SJCRH30 (cell line): ENCODE results near the gene TMEM267. TPM values are rescaled to one million over a fixed set of nuclear protein-coding genes. Genes with fewer than 3 reads are reported as not detected.
"Not testable (repeated sequence)": the region's sequence is repeated elsewhere in the genome, so short reads cannot be mapped to it uniquely, and the experiment has no call there.

Source experiments
- DNase-seq, 2 experiments: peaks; one replicate each; pipeline ENCODE4 v3.0.0-alpha.2; 2015 to 2020
- H3K27ac ChIP-seq: fragments of 250-450 bp; sonication (Bioruptor Pico); 2 replicates; pipeline ENCODE4 v1.5.1; 2020; ENCODE audit warnings: mild to moderate bottlenecking, moderate library complexity
- H3K27me3 ChIP-seq: fragments of 250-450 bp; sonication (Bioruptor Pico); 2 replicates; pipeline ENCODE4 v1.5.1; 2020; ENCODE audit warnings: mild to moderate bottlenecking, moderate library complexity
- H3K36me3 ChIP-seq: fragments of 250-450 bp; sonication (Bioruptor Pico); 2 replicates; pipeline ENCODE4 v1.5.1; 2020; ENCODE audit warnings: mild to moderate bottlenecking, moderate library complexity
- H3K4me1 ChIP-seq: fragments of 250-450 bp; sonication (Bioruptor Pico); 2 replicates; pipeline ENCODE4 v1.5.1; 2020; ENCODE audit warnings: mild to moderate bottlenecking, moderate library complexity
- H3K4me3 ChIP-seq: fragments of 250-450 bp; sonication (Bioruptor Pico); 2 replicates; pipeline ENCODE4 v1.5.1; 2020; ENCODE audit warnings: mild to moderate bottlenecking, moderate library complexity
- H3K9me3 ChIP-seq: fragments of 250-450 bp; sonication (Bioruptor Pico); replicated peaks from 2 replicates; pipeline ENCODE4 v1.5.1; 2020; ENCODE audit warnings: mild to moderate bottlenecking, moderate library complexity
- total RNA-seq: library from RNA; depleted of rRNA; stranded (reverse); fragments of >200 nt; shearing (Covaris generic); gene quantifications from 2 replicates; pipeline ENCODE4 v1.2.3, GENCODE V29; 2014; rRNA removed

Gene TMEM267
- 16.2 and 17.3 TPM in 2 replicates for total RNA-seq

GRCh38 chr5:43483298-43484105, at the start of gene TMEM267:
Gene TMEM267 (minus strand): TSS chr5:43483865. CDS start chr5:43453969, 29,896 bp downstream.
- peak within 1 kb of the TSS; percentile 78 for H3K4me3 ChIP-seq
- no peaks in the 10 kb centered on the region for H3K27me3 ChIP-seq
- H3K27ac ChIP-seq: peak within 1 kb of the TSS; percentile 85
- peaks cover 6% of the 10 kb centered on the region for H3K36me3 ChIP-seq
- no peaks in the 10 kb centered on the region for H3K9me3 ChIP-seq
- peaks cover 4% of the 10 kb centered on the region; the same call in 1 of the 2 replicates for H3K4me1 ChIP-seq
- DNase-seq: peak; percentile 93 to 97

GRCh38 chr5:43530648-43531047, 47.0 kb upstream of the TMEM267 start:
- H3K36me3 ChIP-seq: peaks cover 88% of the 10 kb centered on the region
- no peaks in the 10 kb centered on the region for H3K4me1 ChIP-seq
- no peaks in the 10 kb centered on the region for H3K9me3 ChIP-seq
- no peak overlapping the region for H3K4me3 ChIP-seq
- no peak for DNase-seq
- H3K27ac ChIP-seq: no peak overlapping the region
- no peaks in the 10 kb centered on the region for H3K27me3 ChIP-seq

GRCh38 chr5:43523662-43524072, 40.0 kb upstream of the TMEM267 start:
- H3K27me3 ChIP-seq: no peaks in the 10 kb centered on the region
- H3K4me1 ChIP-seq: no peaks in the 10 kb centered on the region
- peaks cover 2% of the 10 kb centered on the region; the same call in 1 of the 2 replicates for H3K9me3 ChIP-seq
- no peak overlapping the region for H3K4me3 ChIP-seq
- H3K36me3 ChIP-seq: peaks cover 32% of the 10 kb centered on the region
- no peak for DNase-seq
- no peak overlapping the region for H3K27ac ChIP-seq

DNA sequence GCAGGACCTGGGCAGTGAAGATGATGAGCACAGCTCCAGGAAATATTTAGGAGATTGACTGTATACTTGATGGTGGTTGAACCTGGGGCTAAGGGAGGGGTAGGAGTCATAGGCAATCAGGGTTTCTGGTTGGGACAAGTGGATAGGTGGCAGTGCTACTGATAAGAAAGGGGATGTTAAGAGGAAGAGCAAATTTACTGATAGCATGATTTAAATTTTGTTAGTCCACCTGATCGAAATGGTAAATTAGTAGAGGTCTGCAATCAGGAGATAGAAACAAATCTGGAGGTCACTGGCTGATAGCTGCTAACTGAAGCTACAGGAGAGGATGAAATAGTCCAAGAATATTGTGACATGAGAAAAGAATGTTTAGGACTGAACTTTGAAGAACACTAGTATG, 37.0 kb upstream of the TMEM267 start:
- no peak for DNase-seq
- H3K4me3 ChIP-seq: no peak overlapping the region
- H3K4me1 ChIP-seq: no peaks in the 10 kb centered on the region
- H3K36me3 ChIP-seq: peaks cover 10% of the 10 kb centered on the region
- H3K9me3 ChIP-seq: peaks cover 2% of the 10 kb centered on the region; the same call in 1 of the 2 replicates
- H3K27ac ChIP-seq: no peak overlapping the region
- no peaks in the 10 kb centered on the region for H3K27me3 ChIP-seq

DNA sequence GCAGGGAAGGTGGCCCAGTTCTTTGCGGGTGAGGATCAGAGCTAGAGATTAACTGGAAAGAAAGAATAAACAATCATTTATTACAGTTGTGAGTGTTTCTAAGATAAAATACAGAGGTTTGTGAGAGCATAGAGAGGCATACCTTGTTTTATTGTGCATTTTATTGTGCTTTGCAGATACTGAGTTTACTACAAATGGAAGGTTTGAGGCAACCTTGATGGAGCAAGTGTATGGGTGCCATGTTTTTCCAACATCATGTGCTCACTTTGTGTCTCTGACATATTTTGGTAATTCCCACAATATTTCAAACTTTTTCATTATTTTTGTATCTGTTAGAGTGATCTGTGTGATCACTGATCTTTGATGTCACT, 32.0 kb upstream of the TMEM267 start:
- Histone ChIP-seq H3K27me3 (no peaks in the 10 kb centered on the region), H3K4me3 (peak overlapping the region; percentile 72)

DNA sequence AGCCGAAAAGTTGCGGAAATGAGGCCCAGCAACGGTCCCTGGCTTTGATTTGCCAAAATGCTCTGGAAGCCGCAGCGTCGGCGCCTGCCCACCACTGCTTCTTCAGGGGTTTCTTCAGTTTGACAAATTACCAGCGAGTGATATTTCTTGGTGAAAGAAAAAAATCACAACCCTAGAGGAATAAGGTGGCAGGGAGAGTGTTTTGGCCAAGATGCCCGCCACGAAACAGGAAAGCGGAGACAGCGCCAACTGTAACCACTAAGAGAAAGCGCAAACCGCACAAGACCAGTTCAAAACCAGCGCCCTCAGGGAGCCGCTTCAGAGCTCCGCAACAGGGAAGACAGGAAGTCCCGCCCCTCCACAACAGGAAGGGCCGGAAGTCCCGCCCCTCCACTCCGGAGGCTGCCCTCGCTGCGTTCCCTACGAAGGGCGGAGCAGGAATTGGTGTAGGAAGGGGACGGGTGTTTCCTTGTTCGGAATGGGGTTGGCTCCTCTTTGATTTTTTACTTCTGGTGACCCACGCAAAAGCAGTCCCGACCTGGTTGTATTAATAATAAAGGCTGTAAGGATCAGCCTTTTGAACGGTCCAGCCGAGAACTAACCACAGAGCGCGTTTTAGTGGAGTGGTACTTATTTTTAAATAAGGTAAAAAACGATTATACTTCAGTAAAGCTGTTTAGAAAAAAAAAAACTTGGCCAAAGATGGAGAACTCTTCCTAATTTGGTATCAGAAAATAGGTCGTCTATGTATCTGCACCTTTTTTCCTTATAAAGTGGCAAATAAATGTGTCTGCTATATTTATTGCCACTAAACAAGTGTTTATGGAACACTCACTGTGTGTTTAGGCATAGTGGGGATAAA, 31.4 kb upstream of the TMEM267 start, which contains the start of gene C5orf34:
Gene C5orf34 (minus strand): TSS at position 333 of the 862 bp plus-strand sequence. CDS start 5,809 bp downstream, outside the sequence.
- Histone ChIP-seq H3K27ac (peak within 1 kb of the TSS; percentile 88), H3K4me1 (peaks cover 6% of the 10 kb centered on the region; the same call in 1 of the 2 replicates), H3K4me3 (peak within 1 kb of the TSS; percentile 72), H3K36me3 (no peaks in the 10 kb centered on the region), H3K27me3 (no peaks in the 10 kb centered on the region), H3K9me3 (no peaks in the 10 kb centered on the region)
- DNase-seq: peak; percentile 98

More for the DNA sequence above, 32.0 kb upstream of the TMEM267 start:
- Histone ChIP-seq H3K4me1 (peaks cover 6% of the 10 kb centered on the region; the same call in 1 of the 2 replicates), H3K27ac (peak overlapping the region; percentile 88; the same call in 1 of the 2 replicates), H3K9me3 (no peaks in the 10 kb centered on the region), H3K36me3 (no peaks in the 10 kb centered on the region)
- no peak for DNase-seq

- Histone ChIP-seq H3K4me3 (peak overlapping the region; percentile 72), H3K27me3 (no peaks in the 10 kb centered on the region), H3K4me1 (peaks cover 6% of the 10 kb centered on the region; the same call in 1 of the 2 replicates), H3K27ac (peak overlapping the region; percentile 88), H3K36me3 (no peaks in the 10 kb centered on the region), H3K9me3 (no peaks in the 10 kb centered on the region)
- DNase-seq: no peak
Observed at GRCh38 chr5:43514471-43514815, 30.8 kb upstream of the TMEM267 start.

DNA sequence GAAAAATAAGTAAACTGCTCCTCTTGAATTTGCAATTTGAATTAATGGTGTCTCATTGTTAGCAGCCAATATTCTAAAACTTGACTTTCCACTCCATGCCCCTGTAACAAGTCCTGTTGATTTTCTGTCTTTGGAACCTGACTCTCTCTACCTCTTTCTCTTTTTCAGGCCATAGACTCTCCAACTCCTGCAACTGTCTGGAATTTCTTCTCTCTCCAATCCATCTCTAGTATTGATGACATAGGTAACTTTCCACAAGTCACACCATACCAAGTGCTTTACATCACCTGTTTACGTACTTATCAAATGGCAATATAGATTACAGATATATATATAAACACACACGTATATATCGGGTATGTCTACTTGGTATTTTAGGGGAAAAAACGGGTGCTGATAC, 30.4 kb upstream of the TMEM267 start:
- Histone ChIP-seq H3K4me1 (peaks cover 6% of the 10 kb centered on the region; the same call in 1 of the 2 replicates), H3K27me3 (no peaks in the 10 kb centered on the region), H3K9me3 (no peaks in the 10 kb centered on the region), H3K27ac (peak overlapping the region; percentile 88), H3K4me3 (peak overlapping the region; percentile 72), H3K36me3 (0 out of 2 replicates have a peak, but pooled peaks cover 4% of the 10 kb centered on the region)
- peak in 1 of 2 experiments; percentile 18 for DNase-seq

DNA sequence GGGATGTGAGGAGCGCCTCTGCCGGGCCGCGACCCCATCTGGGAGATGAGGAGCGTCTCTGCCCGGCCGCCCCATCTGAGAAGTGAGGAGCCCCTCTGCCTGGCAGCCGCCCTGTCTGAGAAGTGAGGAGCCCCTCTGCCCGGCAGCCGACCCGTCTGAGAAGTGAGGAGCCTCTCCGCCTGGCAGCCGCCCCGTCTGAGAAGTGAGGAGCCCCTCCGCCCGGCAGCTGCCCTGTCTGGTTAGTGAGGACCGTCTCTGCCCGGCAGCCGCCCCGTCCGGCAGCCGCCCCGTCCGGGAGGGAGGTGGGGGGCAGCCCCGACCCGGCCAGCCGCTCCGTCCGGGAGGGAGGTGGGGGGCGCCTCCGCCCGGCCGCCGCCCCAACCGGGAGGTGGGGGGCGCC, 27.4 kb upstream of the TMEM267 start:
- not testable (repeated sequence) for H3K4me3 ChIP-seq

DNA sequence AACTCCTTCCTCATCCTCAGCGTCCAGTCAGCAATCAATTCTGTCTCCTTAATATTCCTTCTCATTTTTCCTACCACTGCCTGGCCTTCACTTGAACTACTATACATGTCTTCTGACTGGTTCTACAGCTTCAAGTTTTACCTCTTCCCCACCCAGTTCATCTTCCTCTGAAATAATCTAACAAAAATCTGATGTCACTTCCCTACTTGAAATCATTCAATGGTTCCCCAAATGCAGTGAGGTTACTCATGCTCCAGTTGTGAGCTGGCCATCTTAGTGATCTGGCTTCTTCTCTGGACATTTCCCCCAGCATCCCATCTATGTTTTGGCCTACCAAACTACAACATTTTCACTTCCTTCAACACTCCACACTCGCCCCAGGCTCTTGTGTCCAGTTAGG, 14.9 kb upstream of the TMEM267 start:
- Histone ChIP-seq H3K4me3 (no peak overlapping the region), H3K4me1 (no peaks in the 10 kb centered on the region)
- DNase-seq: no peak

More for the DNA sequence above, 27.4 kb upstream of the TMEM267 start:
- H3K9me3 ChIP-seq, H3K27me3 ChIP-seq, H3K4me1 ChIP-seq, H3K27ac ChIP-seq, DNase-seq: not testable (repeated sequence)
- H3K36me3 ChIP-seq: peaks cover 22% of the 10 kb centered on the region

GRCh38 chr5:43497311-43498104, 13.8 kb upstream of the TMEM267 start:
- H3K27me3 ChIP-seq: no peaks in the 10 kb centered on the region
- H3K27ac ChIP-seq: no peak overlapping the region
- H3K4me1 ChIP-seq: no peaks in the 10 kb centered on the region
- DNase-seq: no peak
- H3K9me3 ChIP-seq: no peaks in the 10 kb centered on the region; the same call in 1 of the 2 replicates
- no peak overlapping the region for H3K4me3 ChIP-seq
- peaks cover 23% of the 10 kb centered on the region for H3K36me3 ChIP-seq

More for the DNA sequence above, 14.9 kb upstream of the TMEM267 start:
- Histone ChIP-seq H3K36me3 (peaks cover 23% of the 10 kb centered on the region), H3K27me3 (no peaks in the 10 kb centered on the region), H3K27ac (no peak overlapping the region), H3K9me3 (no peaks in the 10 kb centered on the region; the same call in 1 of the 2 replicates)

GRCh38 chr5:43491326-43491725, 7.7 kb upstream of the TMEM267 start:
- no peaks in the 10 kb centered on the region for H3K4me1 ChIP-seq
- no peaks in the 10 kb centered on the region for H3K27me3 ChIP-seq
- H3K27ac ChIP-seq: no peak overlapping the region
- no peak for DNase-seq
- peaks cover 32% of the 10 kb centered on the region for H3K36me3 ChIP-seq
- H3K4me3 ChIP-seq: no peak overlapping the region
- H3K9me3 ChIP-seq: no peaks in the 10 kb centered on the region

- H3K4me1 ChIP-seq: peaks cover 4% of the 10 kb centered on the region; the same call in 1 of the 2 replicates
- DNase-seq: no peak
- H3K36me3 ChIP-seq: peaks cover 26% of the 10 kb centered on the region
- no peak overlapping the region for H3K4me3 ChIP-seq
- no peaks in the 10 kb centered on the region for H3K27me3 ChIP-seq
- H3K9me3 ChIP-seq: no peaks in the 10 kb centered on the region
- H3K27ac ChIP-seq: no peak overlapping the region
Observed at GRCh38 chr5:43486353-43486752, 2.7 kb upstream of the TMEM267 start.

- Histone ChIP-seq H3K9me3 (no peaks in the 10 kb centered on the region), H3K27me3 (no peaks in the 10 kb centered on the region), H3K36me3 (peaks cover 20% of the 10 kb centered on the region), H3K27ac (no peak overlapping the region), H3K4me1 (peaks cover 4% of the 10 kb centered on the region; the same call in 1 of the 2 replicates), H3K4me3 (no peak overlapping the region)
- DNase-seq: no peak
Observed at GRCh38 chr5:43485406-43485805, 1.7 kb upstream of the TMEM267 start.
